CD4-positive, alpha-beta T cell treated with Interleukin-4 for 4 hours (primary cell): Measurements from ENCODE around the gene SCAF11.

Experiments
- DNase-seq: peaks from one replicate; pipeline ENCODE4 v3.0.0-alpha.2; 2020

Gene SCAF11

DNA sequence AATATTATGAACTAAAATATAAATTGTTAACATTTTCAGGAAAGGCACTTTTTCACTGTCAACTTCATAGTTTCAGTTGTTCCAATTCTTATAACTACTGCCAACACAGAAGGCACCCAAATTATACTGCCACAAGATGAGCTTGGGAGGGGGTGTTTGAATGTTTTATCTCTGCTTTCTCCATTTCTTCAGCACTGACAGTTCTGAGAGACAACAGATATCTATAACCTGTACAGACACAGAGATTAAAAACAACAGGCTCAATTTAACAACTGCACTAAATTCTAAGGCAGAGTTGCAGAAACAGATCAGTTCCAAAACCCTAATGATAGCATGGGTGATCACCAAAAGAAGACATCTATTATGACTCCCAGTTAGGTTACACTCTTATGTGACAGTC is 12.8 kb downstream of the SCAF11 start:
- no peak for DNase-seq

DNA sequence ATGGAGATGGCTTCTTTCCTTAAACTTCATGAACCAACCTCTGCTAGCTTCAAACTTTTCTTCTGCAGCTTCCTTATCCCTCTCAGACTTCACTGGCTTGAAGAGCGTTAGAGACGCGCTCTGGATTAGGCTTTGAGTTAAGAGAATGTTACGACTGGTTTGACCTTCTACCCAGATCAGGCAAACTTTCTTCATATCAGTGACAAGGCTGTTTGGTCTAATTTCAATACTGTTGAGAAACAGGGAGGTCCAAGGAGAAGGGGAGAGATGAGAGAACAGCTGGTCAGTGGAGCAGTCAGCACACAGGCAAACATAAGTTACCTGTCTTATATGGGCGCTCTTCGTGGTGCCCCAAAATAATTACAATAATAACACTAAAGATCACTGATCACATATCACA is 14.9 kb downstream of the SCAF11 start:
- no peak for DNase-seq

DNA sequence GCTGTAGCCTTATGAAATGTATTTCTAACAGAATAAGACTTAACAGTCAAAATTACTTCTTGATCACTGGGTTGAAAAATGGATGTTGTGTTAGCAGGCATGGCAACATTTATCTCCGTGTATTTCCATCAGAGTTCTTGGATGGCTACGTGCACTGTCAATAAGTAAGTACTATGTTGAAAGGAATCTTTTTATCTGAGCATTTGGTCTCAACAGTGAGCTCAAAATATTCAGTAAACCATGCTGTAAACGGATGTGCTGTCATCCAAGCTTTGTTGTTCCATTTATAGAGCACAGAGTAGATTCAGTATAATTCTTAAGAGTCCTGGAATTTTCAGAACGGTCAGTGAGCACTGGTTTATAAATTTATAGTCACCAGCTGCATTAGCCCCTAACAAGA is 15.5 kb downstream of the SCAF11 start:
- DNase-seq: no peak

DNA sequence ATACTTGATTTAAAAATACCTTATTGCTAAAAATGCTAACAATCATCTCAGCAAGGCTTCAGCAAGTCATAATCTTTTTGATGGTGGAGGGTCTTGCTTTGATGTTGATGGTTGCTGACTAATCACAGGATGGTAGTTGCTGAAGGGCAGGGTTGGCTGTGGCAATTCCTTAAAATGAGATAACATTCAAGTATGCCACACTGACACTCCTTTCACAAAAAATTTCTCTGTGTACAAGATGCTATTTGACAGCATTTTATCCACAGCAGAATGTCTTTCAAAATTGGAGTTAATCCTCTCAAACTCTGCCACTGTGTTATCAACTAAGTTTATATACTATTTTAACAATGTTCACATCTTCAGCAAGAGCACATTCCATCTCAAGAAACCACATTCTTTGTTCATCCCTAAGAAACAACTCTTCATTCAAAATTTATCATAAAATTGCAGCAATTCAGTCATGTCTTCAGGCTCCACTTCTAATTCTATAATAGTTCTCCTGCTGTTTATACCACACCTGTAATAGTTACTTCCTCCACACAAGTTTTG is 16.1 kb downstream of the SCAF11 start:
- DNase-seq: no peak

DNA sequence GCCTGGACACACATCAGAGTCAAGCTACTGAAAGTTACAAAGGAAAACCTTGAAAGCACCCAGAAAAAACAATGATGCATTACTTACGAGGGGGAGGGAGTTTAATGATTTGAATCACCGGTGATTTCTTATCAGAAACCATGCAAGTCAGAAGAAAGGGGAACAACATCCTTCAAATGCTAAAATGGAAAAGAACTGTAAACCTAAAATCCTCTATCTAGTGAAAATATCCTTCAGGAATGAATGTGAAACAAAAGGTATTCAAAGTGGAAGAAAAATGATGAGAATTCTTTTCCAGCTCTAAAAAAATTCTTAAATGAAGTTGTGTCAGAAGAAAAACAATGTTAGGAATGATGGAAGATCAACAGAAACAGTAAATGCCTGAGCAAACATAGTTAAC is 16.8 kb downstream of the SCAF11 start:
- no peak for DNase-seq

DNA sequence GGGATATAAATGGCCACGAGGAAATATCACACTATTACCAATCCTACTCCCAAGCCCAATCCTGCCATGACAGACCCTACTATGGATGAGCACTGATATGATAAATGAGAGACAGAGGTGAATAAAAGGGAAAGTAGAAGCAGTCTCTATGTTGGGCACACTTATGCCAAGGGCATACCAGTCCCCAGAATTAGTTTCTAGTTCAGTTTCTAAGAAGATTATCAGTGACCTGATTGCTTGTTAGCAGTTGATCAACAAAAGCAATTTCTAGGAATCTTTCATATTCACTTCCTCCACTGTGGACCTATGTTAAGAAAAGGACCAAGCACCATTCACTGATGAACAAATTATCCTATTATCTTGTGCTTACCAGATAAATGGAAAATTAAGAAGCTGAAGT is 20.0 kb downstream of the SCAF11 start:
- no peak for DNase-seq

DNA sequence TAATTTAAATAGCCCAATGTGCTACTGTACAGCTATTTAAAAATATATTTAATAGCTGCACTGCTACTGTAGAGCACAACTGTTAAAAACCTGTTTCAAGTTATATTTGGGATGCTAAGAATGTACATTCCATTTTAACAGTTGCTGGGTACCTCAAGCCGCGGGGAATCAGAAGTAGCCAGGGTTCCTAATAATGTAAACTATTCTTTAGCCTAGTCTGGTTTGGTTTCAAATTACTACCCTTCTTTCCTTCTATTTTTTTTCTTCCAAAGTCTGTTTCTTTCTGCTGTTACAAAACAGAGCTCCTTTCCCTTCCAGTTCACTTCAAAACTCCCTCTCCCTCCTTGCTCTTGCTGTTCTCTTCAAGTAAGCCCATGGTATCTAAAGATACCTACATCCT is 21.3 kb downstream of the SCAF11 start:
- no peak for DNase-seq

DNA sequence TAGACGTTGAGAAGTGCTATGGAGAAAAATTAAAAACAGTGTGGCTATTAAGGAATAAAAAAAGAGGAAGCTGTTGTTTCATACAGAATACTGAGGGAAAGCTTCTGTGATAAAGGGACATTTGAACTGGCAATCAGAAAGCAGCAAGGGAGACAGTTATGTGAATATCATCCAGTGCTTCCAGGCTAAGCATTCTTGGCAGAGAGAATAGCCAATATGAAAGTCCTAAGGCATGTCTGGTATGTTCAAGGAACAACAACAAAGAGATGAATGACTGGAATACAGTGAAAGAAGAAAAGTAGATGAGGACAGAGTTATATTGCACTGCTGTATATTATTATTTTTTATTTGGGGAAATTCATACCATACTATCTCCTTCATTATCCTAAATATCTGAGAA is 23.9 kb downstream of the SCAF11 start:
- no peak for DNase-seq

DNA sequence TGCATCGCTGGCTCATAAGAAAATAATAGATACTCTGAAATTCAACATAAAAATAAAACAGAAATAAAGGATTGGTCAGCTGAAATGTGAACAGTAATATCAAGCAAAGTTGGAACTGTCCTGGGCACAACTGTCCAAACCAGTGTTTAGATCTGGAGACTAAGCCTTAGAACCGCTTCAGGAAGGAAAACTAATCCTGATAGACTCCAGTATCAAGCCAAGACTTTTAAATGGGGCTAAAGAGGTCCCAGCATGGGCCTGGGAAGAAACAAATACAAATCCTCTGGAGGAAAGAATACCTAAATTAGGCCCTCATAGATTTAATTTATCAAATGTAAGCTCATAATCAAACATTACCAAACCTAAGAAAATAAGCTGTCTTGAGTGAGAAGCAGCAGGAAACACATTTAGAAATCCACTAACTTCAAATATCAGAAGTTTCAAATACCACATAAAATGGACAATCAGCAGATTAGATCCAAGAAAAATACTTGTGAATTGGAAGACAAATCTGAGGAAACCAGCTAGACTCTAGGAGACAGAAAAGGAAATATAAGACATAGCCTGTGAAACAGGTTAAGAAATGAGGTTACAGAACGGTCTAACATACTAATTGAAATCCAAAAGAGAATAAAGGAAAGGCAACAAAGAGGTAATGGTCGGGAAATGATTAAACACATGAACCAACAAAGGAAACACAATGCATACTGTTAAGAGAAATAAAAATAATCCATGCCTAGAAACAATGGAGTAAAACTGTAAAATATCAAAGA is 27.6 kb downstream of the SCAF11 start:
- DNase-seq: no peak

DNA sequence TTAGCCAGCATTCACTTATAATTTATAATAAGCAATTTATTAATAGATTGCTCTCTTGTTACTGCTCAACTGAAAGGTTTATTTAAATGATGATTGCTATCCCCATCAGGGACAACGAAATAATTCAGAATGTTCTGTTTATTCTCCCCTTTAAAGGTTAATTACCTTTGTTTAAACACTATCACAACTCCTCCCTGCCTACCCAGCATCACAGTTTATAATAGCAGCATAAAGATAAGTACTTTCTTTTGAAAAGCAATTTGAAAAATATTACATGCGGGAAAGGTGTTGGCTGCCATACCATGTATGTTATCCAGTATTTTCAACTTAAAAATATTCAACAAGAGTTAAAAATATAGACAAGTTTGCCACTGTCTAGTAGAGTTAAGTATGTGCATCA is 30.6 kb downstream of the SCAF11 start:
- DNase-seq: no peak

DNA sequence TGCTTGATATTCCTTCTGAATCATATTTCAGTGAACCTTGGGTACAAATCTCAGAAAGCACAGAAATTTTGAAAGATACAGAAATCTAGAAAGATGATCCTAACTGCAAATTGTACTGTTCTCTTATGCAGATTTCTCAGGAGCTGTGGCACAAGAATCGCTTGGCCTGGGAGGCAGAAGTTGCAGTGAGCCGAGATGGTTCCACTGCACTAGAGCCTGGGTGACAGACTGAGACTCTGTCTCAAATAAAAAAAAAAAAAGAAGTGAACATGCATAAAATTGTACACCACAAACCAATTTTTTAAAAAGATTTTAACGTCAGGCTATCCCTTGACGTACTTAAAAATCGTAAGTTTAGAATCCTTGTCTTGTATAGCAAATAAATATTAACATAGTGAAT is 31.3 kb downstream of the SCAF11 start:
- no peak for DNase-seq

DNA sequence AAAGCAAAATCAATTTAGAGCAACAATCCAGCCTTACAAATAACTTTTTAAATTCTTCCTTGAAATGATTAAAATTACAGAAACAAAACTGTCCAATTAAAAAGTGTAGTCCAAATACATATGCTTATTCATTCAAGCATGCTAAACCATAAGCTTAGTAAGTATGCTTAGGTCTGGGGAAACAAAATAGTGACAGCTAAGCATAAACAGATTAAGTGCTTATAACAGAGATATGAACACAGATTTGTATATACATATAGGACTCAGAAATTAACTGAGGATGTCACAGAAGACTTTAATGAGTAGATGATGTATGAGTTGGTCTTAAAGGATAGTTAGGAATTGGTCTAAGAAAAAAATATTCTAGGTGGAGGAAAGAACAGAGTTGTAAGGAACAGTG is 41.8 kb downstream of the SCAF11 start:
- no peak for DNase-seq

DNA sequence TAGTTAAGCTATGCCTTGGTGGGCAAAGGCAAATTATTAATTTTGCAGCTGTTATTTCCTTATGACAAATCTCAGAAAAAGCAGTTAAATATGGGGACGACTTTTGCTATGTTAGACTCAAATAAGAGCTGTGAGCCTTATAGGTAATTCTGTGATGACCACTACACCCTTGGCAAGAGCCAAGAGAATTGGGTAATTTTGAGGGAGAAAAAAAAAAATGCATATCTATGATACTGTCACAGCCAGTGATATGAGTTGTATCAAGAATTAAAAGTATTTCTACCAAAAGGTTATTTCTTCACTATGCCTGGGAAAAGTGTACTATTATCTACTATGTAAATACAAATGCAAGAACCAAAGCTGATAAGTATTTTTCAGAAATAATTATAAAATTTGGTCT is 43.9 kb downstream of the SCAF11 start:
- no peak for DNase-seq

DNA sequence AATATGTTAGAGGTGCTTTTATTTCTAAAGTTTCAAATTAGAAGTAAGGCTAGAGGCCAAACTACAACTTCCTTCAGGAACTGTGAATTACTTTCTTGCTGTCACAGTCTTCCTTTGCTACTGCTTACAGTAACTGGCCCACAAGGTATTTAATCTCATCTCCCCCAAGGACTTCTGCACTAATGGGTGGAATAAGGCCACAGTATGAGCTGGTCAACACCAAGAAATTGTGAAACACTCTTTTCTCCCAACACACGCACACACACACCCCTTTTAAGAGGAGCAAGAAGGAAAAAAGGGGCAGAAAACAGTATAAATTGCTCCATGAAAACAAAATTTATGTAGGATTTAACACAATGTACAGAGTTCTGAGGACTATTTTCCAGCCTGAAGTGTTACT is 45.6 kb downstream of the SCAF11 start:
- no peak for DNase-seq

DNA sequence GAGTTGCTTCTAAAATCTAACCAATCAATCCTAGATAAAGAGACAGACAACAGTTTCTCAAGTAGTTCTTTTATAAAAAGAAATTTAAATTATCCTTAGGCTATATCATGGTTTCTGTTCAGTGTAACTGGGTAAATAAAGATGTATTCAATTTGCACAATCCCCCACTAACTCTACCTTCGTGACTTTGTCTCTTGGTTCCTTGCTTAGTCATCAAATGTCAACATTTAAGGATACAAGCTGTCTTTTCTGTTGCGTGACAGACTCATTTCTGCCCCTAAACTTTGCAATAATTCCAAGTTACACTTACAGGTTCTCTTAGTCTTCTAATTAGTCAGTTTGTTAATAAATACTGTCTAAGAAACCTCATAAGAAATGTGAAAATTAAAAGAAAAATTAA is 50.6 kb downstream of the SCAF11 start:
- no peak for DNase-seq

DNA sequence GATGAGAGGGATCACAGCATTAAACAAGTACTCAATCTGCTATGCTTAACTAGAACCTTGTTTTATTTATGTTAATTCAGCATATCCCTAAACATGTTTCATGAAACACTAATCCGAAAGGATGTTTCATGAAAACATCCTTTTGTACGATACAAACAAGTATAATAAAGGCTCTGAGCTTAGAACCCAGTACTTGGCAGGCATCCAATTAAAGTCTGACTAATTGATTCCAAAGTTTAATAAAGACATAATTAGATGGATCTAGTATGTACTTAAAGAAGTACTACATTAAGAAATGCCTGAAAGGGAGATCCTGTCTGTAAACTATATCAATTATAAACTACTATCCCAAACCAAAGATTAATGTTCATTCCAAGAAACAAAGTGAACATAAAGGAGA is 51.8 kb downstream of the SCAF11 start:
- no peak for DNase-seq

DNA sequence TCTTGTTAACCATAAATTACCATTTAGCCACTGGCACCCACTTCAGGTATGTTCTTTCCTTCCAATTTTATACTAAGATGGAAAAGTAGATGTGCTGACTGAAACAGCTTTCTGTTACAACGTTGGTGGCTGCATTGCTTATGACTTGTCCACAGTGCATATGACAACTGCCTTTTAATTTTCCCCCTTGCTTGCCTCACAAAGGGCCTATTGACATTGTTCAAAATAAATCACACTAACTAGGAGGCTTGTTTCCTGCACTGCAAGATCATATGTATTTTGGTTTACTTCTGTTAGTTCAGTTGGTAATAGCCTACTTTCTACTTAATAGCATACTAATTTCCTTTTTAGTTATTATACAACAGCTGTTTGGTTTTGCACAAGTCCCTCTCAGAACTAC is 55.4 kb downstream of the SCAF11 start:
- DNase-seq: no peak

DNA sequence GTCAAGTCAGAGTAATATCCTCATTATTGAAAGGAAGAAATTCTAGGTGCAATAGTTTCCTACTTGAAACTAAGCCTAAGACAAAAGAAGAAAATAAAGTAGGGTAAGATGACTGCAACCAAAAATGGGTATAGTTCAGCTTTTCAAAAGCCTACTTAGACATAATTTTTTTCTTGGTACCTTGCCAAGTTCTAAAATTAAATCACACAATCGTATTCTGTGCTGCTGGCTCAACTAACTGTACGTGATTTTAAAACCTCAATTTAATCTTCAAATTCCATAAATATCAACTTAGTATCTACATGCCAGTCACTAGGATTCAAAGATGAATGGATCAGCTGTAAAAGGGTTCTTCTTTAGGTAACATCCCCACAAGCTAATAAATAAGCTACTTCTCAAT is 56.9 kb downstream of the SCAF11 start:
- DNase-seq: no peak

DNA sequence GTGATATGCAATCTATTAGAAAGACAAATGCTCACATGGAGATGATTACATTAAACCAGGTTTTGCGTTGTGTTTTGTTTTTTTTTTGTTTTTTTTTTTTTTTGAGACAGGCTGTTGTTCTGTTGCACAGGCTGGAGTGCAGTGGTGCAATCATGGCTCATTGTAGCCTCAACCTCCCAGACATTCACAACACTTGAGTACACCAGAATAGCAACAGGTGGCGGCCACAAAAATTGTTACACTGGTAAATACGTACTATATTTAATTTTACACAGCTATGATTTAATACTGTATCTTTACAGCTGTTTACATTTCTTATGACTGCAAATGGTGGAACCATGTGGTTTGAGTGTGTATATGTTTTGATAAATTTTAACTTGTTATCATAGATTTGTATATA is 60.0 kb downstream of the SCAF11 start:
- DNase-seq: no peak

DNA sequence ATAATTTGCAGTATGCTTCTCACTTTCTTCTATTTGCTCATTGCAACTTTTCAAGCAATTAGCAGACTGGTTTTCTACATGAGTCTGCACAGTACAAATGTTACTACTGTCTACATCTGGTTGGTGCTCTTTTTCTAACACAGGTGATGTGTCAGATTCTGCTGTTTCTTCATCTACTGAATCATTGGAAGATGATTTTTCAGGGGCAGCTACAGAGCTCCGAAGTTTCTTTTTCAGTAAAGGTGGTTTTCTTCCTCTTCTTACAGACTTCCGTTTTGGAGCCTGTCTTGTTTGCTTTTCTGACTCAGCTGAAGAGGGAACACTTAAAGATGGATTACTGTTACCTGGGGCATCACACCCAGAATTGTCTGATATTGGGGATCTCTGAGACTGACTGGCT is 62.1 kb downstream of the SCAF11 start:
- DNase-seq: no peak

DNA sequence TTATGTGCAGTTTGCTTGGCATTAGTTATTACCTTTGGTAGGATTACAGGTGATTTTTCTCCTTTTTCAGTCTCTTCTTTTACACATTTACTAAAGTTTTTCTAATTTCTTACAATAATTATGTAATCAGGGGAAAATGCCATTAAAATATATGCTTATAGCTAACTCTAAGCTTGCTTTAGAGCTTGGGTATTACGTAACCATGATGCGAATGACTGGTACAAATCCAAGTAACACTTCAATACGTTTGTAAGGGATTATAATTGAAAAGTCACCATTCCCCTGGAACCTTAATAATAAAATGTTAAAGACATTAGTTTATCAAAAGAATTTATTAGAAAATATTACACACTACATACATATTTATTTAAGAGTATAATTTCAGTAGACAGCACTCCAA is 71.6 kb downstream of the SCAF11 start:
- DNase-seq: no peak

DNA sequence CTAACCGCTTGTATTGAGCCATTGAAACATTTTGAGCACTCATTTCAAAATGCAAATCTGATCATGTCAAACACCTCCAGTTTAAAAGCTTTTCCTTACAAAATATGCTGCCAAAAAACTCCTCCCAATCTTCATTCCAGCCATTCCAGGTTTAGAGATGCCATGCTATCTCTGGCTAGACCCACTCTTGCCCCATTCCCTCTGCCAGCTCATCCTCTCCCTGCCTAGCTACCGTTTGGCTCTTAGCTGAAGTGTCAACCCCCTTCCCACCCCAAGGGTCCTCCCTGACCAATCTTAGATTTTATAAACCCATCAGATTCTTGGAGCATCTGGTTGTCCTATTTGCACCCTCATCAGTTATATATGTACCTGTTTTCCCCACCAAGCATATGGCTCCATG is 75.0 kb downstream of the SCAF11 start:
- no peak for DNase-seq

DNA sequence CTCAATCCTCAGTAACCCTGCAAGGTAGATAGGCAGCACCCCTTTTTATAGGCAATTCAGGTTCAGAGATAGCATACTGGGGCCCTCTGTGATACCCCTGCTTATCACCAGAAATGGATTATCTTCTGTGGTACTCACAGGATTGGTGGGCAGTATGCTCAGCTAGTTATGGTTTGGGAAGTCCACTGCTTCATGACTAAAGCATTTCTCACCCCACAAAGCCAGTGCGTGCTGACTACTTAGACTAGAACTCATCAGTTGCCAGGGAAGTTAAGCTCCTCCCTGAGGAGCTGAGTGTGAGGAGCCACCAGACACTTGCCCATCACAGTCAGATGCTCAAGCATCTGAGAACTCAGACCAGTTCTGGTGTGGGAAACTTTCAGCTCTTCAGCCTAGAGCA is 76.3 kb downstream of the SCAF11 start:
- no peak for DNase-seq

DNA sequence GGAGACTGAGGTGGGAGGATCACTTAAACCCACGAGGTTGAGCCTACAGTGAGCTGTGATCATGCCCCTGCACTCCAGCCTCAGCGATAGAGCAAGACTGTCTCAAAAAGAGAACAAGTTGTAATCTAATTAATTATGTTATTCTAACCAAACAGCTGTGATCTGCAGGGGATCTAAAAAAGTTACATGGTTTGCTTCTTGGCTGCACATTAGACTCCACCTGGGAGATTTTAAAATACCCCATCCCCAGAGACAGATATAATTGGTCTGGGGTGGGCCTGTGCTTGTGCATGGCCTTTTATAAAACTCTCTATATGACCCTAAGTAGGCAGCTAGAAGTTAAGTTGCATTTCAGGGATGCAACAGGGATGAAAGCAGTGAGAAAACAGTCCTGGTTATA is 76.7 kb downstream of the SCAF11 start:
- no peak for DNase-seq

DNA sequence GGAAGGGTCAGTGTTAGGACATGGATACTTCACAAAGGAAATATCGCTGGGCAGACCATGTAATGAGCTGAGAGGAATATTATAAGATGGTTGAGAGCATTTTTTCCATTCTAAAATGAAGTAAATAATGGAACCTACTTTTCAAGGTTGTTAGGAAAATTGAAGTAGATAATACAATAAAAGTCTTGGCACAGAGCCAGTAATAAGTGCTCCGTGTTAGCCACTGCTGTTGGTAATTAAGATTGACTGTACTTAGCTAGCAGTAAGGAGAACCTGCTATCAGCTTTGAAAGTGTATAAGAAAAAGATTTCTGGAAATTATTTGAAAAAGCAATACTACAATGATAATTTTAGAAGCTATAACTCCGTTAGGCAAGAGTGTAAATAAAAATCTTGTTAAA is 77.6 kb downstream of the SCAF11 start:
- DNase-seq: no peak
